PC-3 (cell line): ENCODE measurements around the gene E2F7.

Source experiments
- CTCF ChIP-seq: fragments of 300-600 bp; sonication (generic); conservative IDR thresholded peaks from 2 replicates; pipeline ENCODE4 v1.5.1; 2017; ENCODE audit warnings: antibody characterized with exemption, low read depth, mild to moderate bottlenecking, low read length
- EZH2 ChIP-seq: fragments of 300-600 bp; sonication (generic); IDR thresholded peaks from one replicate; pipeline ENCODE4 v1.6.1; 2017; ENCODE audit warnings: antibody characterized with exemption, mild to moderate bottlenecking, low read length; ENCODE audit not compliant: unreplicated experiment
- EZH2phosphoT487 ChIP-seq: fragments of 300-600 bp; sonication (generic); IDR thresholded peaks from 2 replicates; pipeline ENCODE4 v1.6.1; 2018; ENCODE audit warnings: mild to moderate bottlenecking, antibody characterized with exemption, low read length, borderline replicate concordance

GRCh38 chr12:77019920-77020319 lies 45.4 kb downstream of the E2F7 start:
- TF ChIP-seq CTCF (no peak), EZH2phosphoT487 (no peak), EZH2 (no peak)
